ENCODE results near the gene PAOX.

Gene PAOX

GRCh38 chr10:133336118-133336576 is 42.9 kb upstream of the PAOX start:
- H3K4me3 ChIP-seq (ENCODE audit: low read depth, low read length), result no peak overlapping the region; the same call in 1 of the 2 replicates
- no peak for DNase-seq (ENCODE audit: low read depth)
- TF ChIP-seq CTCF (IDR thresholded peaks at IDR 0.05; ENCODE audit: low read depth, low read length, missing control alignments), result no peak

- no peak for DNase-seq (ENCODE audit: low read depth)
- TF ChIP-seq CTCF (IDR thresholded peaks at IDR 0.05; ENCODE audit: low read depth, low read length, missing control alignments), result no peak
- no peak within 1 kb of the TSS; the same call in 1 of the 2 replicates for H3K4me3 ChIP-seq (ENCODE audit: low read depth, low read length)
Measured at GRCh38 chr10:133336577-133337369, 42.3 kb upstream of the PAOX start, which contains the start of gene CALY. TSS of gene CALY (minus strand) at chr10:133336896. CDS start at chr10:133328989, 7,907 bp downstream.

- H3K4me3 ChIP-seq (ENCODE audit: low read depth, low read length), result no peak overlapping the region
- no peak for DNase-seq (ENCODE audit: low read depth)
- TF ChIP-seq CTCF (IDR thresholded peaks at IDR 0.05; ENCODE audit: low read depth, low read length, missing control alignments), result no peak
Measured at GRCh38 chr10:133337370-133337725, 41.7 kb upstream of the PAOX start.

- H3K4me3 ChIP-seq (ENCODE audit: low read depth, low read length), result no peak overlapping the region
- no peak for TF ChIP-seq CTCF (IDR thresholded peaks at IDR 0.05; ENCODE audit: low read depth, low read length, missing control alignments)
- DNase-seq (ENCODE audit: low read depth), result no peak
Measured at GRCh38 chr10:133338080-133339071, 40.7 kb upstream of the PAOX start.

- no peak for TF ChIP-seq CTCF (IDR thresholded peaks at IDR 0.05; ENCODE audit: low read depth, low read length, missing control alignments)
- H3K4me3 ChIP-seq (ENCODE audit: low read depth, low read length), result no peak overlapping the region
- no peak for DNase-seq (ENCODE audit: low read depth)
Measured at GRCh38 chr10:133339708-133340380, 39.2 kb upstream of the PAOX start.

GRCh38 chr10:133341983-133342382 is 37.1 kb upstream of the PAOX start:
- H3K4me3 ChIP-seq (ENCODE audit: low read depth, low read length), result no peak overlapping the region
- no peak for TF ChIP-seq CTCF (IDR thresholded peaks at IDR 0.05; ENCODE audit: low read depth, low read length, missing control alignments)
- DNase-seq (ENCODE audit: low read depth), result no peak

Measured in GM12864 (cell line).